ENCODE results near the gene CIITA.

DNA sequence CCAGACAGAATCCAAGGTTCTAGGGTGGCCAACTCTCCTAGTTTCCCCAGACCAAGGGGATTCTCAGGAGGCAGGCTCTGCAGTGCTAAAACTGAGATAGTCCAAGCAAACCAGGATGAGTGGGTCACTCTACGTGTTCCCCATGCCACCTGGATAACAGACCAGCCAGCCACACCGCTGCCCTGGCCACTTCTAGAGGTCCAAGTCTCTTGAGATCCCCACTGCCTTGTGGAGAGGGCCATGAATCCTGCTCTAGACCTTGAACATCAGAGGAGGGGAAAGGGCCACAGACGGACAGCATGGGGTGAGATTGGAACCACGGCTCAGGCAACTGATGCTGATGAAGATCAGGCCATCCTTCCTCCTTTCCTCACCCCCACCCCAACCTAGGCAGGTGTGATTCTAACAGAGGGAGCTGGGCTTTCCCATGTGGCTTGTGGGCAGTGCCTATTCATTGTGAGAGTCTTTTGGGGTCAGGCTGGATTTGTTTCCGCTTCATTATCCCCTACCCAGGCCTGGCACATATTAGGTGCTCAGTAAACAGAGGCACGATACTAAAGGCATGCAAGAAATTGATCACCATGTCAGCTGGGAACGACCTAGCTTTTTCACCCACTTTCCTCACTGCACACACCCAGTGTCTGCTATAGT is 41.6 kb upstream of the CIITA start:
- no peak for TF ChIP-seq POLR2A (IDR thresholded peaks at IDR 0.05)
- TF ChIP-seq, protein P1, sequence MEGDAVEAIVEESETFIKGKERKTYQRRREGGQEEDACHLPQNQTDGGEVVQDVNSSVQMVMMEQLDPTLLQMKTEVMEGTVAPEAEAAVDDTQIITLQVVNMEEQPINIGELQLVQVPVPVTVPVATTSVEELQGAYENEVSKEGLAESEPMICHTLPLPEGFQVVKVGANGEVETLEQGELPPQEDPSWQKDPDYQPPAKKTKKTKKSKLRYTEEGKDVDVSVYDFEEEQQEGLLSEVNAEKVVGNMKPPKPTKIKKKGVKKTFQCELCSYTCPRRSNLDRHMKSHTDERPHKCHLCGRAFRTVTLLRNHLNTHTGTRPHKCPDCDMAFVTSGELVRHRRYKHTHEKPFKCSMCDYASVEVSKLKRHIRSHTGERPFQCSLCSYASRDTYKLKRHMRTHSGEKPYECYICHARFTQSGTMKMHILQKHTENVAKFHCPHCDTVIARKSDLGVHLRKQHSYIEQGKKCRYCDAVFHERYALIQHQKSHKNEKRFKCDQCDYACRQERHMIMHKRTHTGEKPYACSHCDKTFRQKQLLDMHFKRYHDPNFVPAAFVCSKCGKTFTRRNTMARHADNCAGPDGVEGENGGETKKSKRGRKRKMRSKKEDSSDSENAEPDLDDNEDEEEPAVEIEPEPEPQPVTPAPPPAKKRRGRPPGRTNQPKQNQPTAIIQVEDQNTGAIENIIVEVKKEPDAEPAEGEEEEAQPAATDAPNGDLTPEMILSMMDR (IDR thresholded peaks at IDR 0.05), result no peak

Data from Peyer's patch (tissue), 4 donors.